ENCODE measurements around the gene C5orf15.
"Not testable (repeated sequence)": the region's sequence is repeated elsewhere in the genome, so short reads cannot be mapped to it uniquely, and the experiment has no call there.

The C5orf15 gene

GRCh38 chr5:133962131-133962530 lies 6.3 kb downstream of the C5orf15 start:
- no peak for DNase-seq

- no peak for DNase-seq
These were observed 8.8 kb downstream of the C5orf15 start for GRCh38 chr5:133959643-133960042.

- no peak for DNase-seq
These were observed 10.8 kb downstream of the C5orf15 start for GRCh38 chr5:133957591-133957990.

- DNase-seq, result no peak
These were observed 11.3 kb downstream of the C5orf15 start for GRCh38 chr5:133957080-133957479.

- DNase-seq, result not testable (repeated sequence)
These were observed 12.2 kb downstream of the C5orf15 start for GRCh38 chr5:133956196-133956595.

- no peak for DNase-seq
These were observed 14.8 kb downstream of the C5orf15 start for GRCh38 chr5:133953568-133954145.

- DNase-seq, result peak in 1 of 2 donors; percentile 47
These were observed 15.5 kb downstream of the C5orf15 start for GRCh38 chr5:133952729-133953567.

GRCh38 chr5:133950821-133951612 lies 17.4 kb downstream of the C5orf15 start:
- DNase-seq, result no peak

- DNase-seq, result no peak
These were observed 19.7 kb downstream of the C5orf15 start for GRCh38 chr5:133948721-133949120.

- DNase-seq, result no peak
These were observed 21.0 kb downstream of the C5orf15 start for GRCh38 chr5:133947431-133947841.

GRCh38 chr5:133945568-133945967 lies 22.9 kb downstream of the C5orf15 start:
- no peak for DNase-seq

GRCh38 chr5:133944263-133945185 lies 23.9 kb downstream of the C5orf15 start:
- DNase-seq, result peak; percentile 50 to 60

GRCh38 chr5:133943475-133943817 lies 25.0 kb downstream of the C5orf15 start:
- DNase-seq, result no peak

GRCh38 chr5:133942614-133943474 lies 25.6 kb downstream of the C5orf15 start:
- no peak for DNase-seq

- DNase-seq, result no peak
These were observed 26.8 kb downstream of the C5orf15 start for GRCh38 chr5:133941456-133942196.

GRCh38 chr5:133939668-133940067 lies 28.8 kb downstream of the C5orf15 start:
- no peak for DNase-seq

GRCh38 chr5:133938929-133939328 lies 29.5 kb downstream of the C5orf15 start:
- no peak for DNase-seq

- DNase-seq, result no peak
These were observed 30.2 kb downstream of the C5orf15 start for GRCh38 chr5:133938039-133938821.

GRCh38 chr5:133937628-133938027 lies 30.8 kb downstream of the C5orf15 start:
- not testable (repeated sequence) for DNase-seq

GRCh38 chr5:133936651-133937015 lies 31.8 kb downstream of the C5orf15 start:
- no peak for DNase-seq
